Measurements from ENCODE around the gene LUZP1.

DNA sequence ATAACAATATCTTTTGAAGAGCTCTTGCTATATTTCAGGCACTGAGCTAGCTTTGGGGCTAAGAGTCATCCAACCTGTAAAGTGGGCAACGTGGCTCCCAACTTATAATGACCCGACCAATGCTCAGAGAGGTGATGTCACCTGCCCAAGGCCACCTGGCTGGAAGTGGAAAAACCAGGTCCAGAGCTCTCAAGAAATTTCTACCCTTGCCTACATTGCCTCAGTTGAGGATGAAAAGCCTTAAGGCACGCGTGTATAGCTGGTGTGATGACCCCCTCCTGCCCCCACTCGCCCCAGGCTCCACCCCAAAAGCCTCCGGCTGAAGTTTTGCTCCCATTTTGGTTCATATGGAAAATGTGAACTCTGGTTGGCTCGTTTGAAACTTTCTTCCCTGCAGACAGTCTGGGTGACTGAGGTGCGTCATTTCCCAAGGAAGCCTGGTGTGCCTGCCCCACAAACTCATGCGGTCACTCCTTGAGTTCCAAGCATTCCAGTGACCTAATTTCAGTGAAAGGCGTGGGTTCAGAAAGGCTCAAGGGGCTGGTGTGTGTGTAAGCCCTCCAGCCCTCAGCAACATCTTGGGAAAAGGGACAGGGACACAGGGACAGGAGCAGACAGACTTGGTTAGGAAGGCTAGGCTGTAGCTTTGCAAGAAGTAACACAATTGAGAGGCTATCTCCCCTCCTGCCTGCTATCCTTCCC, 28.1 kb upstream of the LUZP1 start:
- TF ChIP-seq, protein P1, sequence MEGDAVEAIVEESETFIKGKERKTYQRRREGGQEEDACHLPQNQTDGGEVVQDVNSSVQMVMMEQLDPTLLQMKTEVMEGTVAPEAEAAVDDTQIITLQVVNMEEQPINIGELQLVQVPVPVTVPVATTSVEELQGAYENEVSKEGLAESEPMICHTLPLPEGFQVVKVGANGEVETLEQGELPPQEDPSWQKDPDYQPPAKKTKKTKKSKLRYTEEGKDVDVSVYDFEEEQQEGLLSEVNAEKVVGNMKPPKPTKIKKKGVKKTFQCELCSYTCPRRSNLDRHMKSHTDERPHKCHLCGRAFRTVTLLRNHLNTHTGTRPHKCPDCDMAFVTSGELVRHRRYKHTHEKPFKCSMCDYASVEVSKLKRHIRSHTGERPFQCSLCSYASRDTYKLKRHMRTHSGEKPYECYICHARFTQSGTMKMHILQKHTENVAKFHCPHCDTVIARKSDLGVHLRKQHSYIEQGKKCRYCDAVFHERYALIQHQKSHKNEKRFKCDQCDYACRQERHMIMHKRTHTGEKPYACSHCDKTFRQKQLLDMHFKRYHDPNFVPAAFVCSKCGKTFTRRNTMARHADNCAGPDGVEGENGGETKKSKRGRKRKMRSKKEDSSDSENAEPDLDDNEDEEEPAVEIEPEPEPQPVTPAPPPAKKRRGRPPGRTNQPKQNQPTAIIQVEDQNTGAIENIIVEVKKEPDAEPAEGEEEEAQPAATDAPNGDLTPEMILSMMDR (IDR thresholded peaks at IDR 0.05), result no peak
- no peak for TF ChIP-seq POLR2A (IDR thresholded peaks at IDR 0.05)

All from adrenal gland (tissue), 5 donors.